Neuronal stem cell (in vitro differentiated cells): ENCODE results near the gene PTPN18.
A peak's percentile ranks its signal among the peaks of the same experiment; 100 is the strongest.
"Not testable (repeated sequence)": the region's sequence is repeated elsewhere in the genome, so short reads cannot be mapped to it uniquely, and the experiment has no call there.

Source experiments
- DNase-seq: peaks from one replicate; pipeline ENCODE4 v3.0.0-alpha.2; 2013; ENCODE audit warnings: low spot score
- H2AFZ ChIP-seq: one replicate; pipeline ENCODE4 v1.6.1; 2013; ENCODE audit warnings: mild to moderate bottlenecking, low read length, inconsistent platforms
- H2AK5ac ChIP-seq: 2 replicates; pipeline ENCODE4 v1.6.1; 2013; ENCODE audit warnings: low read depth, mild to moderate bottlenecking, inconsistent platforms, low read length, moderate library complexity, mixed read lengths
- H2BK120ac ChIP-seq: 2 replicates; pipeline ENCODE4 v1.6.1; 2013; ENCODE audit warnings: low read depth, mild to moderate bottlenecking, inconsistent platforms, low read length, moderate library complexity, mixed read lengths
- H2BK12ac ChIP-seq: one replicate; pipeline ENCODE4 v1.6.1; 2013; ENCODE audit warnings: low read length, inconsistent platforms
- H2BK15ac ChIP-seq: 2 replicates; pipeline ENCODE4 v1.6.1; 2013; ENCODE audit warnings: mild to moderate bottlenecking, low read length, inconsistent platforms, mixed read lengths
- H2BK5ac ChIP-seq: one replicate; pipeline ENCODE4 v1.6.1; 2013; ENCODE audit warnings: inconsistent platforms, mild to moderate bottlenecking, low read length, moderate library complexity
- H3K14ac ChIP-seq: one replicate; pipeline ENCODE4 v1.6.1; 2013; ENCODE audit warnings: low read length, inconsistent platforms
- H3K18ac ChIP-seq: 2 replicates; pipeline ENCODE4 v1.6.1; 2013; ENCODE audit warnings: low read length, inconsistent platforms
- H3K23ac ChIP-seq: 2 replicates; pipeline ENCODE4 v1.6.1; 2013; ENCODE audit warnings: low read depth, mild to moderate bottlenecking, mixed read lengths, low read length, inconsistent platforms; ENCODE audit not compliant: poor library complexity
- H3K27ac ChIP-seq: replicated peaks from 3 replicates; pipeline ENCODE4 v1.5.1; 2013; ENCODE audit warnings: low read length, inconsistent platforms
- H3K27me3 ChIP-seq, 3 experiments: 2 replicates each; pipeline ENCODE4 v1.6.1; 2013; ENCODE audit warnings: low read length in 3 of 3, mild to moderate bottlenecking in 2 of 3, inconsistent platforms in 1 of 3, low read depth in 1 of 3, mixed read lengths in 1 of 3, moderate library complexity in 1 of 3; ENCODE audit not compliant: control insufficient read depth in 3 of 3, insufficient read depth in 3 of 3
- H3K36me3 ChIP-seq, 2 donors: replicated peaks in 1 of 2; 2 replicates each; pipeline ENCODE4 v1.6.1; 2013; ENCODE audit warnings: low read length in 2 of 2; ENCODE audit not compliant: control insufficient read depth in 2 of 2, insufficient read depth in 2 of 2
- H3K4ac ChIP-seq: 2 replicates; pipeline ENCODE4 v1.6.1; 2013; ENCODE audit warnings: inconsistent platforms, mild to moderate bottlenecking, low read length, moderate library complexity
- H3K4me1 ChIP-seq, 2 donors: 1 replicate in 1 of 2; 2 replicates in 1 of 2; pipeline ENCODE4 v1.6.1; 2013; ENCODE audit warnings: low read length in 2 of 2, low read depth in 1 of 2; ENCODE audit not compliant: control insufficient read depth in 2 of 2, insufficient read depth in 1 of 2
- H3K4me2 ChIP-seq: one replicate; pipeline ENCODE4 v1.6.1; 2013; ENCODE audit warnings: mild to moderate bottlenecking, low read length, inconsistent platforms; ENCODE audit not compliant: insufficient read depth, poor library complexity, severe bottlenecking
- H3K4me3 ChIP-seq, 2 donors: 2 replicates each; pipeline ENCODE4 v1.5.1; 2013; ENCODE audit warnings: low read length in 2 of 2, mild to moderate bottlenecking in 2 of 2, inconsistent platforms in 1 of 2, moderate library complexity in 1 of 2
- H3K79me1 ChIP-seq: one replicate; pipeline ENCODE4 v1.6.1; 2013; ENCODE audit warnings: low read depth, mild to moderate bottlenecking, inconsistent platforms, low read length, moderate library complexity
- H3K9ac ChIP-seq: one replicate; pipeline ENCODE4 v1.6.1; 2013; ENCODE audit warnings: mild to moderate bottlenecking, low read depth, low read length, inconsistent platforms; ENCODE audit not compliant: poor library complexity
- H3K9me3 ChIP-seq, 2 donors: replicated peaks in 1 of 2; 2 replicates each; pipeline versions ENCODE3 to v1.6.1; 2013; ENCODE audit warnings: low read length in 2 of 2, mild to moderate bottlenecking in 2 of 2, inconsistent platforms in 1 of 2, low read depth in 1 of 2, mixed read lengths in 1 of 2, moderate library complexity in 1 of 2; ENCODE audit not compliant: control insufficient read depth in 2 of 2, insufficient read depth in 1 of 2
- H4K8ac ChIP-seq: one replicate; pipeline ENCODE4 v1.6.1; 2013; ENCODE audit warnings: low read depth, mild to moderate bottlenecking, inconsistent platforms, low read length, moderate library complexity
- H4K91ac ChIP-seq: one replicate; pipeline ENCODE4 v1.6.1; 2013; ENCODE audit warnings: low read length, low read depth, mild to moderate bottlenecking, inconsistent platforms; ENCODE audit not compliant: poor library complexity
- WGBS, 2 donors: extraction: QIAGEN DNeasy Blood & Tissue Kit; methylation state at CpG; one replicate each; pipeline ENCODE4 v1.1.7; 2013; ENCODE audit warnings: missing lambda C conversion rate in 2 of 2, mixed read lengths in 1 of 2; ENCODE audit not compliant: insufficient read length in 2 of 2, insufficient replicate concordance in 1 of 2; ENCODE audit errors: extremely low coverage in 2 of 2; 5-methylcytosine and 5-hydroxymethylcytosine counted together

PTPN18 gene

DNA sequence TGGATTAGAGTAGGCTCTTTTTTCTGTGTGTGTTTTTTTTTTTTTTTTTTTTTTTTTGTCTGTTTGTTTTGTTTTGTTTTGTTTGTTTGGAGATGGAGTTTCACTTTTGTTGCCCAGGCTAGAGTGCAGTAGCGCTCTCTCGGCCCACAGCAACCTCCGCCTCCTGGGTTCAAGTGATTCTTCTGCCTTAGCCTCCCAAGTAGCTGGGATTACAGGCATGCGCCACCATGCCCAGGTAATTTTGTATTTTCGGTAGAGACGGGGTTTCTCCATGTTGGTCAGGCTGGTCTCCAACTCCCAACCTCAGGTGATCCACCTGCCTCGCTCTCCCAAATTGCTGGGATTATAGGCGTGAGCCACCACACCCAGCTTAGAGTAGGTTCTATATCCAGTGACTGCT is 22.6 kb upstream of the PTPN18 start:
- DNase-seq, H2BK12ac ChIP-seq, H3K79me1 ChIP-seq, H4K8ac ChIP-seq, H3K23ac ChIP-seq, H3K14ac ChIP-seq, H2BK120ac ChIP-seq, H3K4me1 ChIP-seq, H3K9me3 ChIP-seq, H3K36me3 ChIP-seq, H2AFZ ChIP-seq, H2BK5ac ChIP-seq, H3K4me3 ChIP-seq, H3K4me2 ChIP-seq, H4K91ac ChIP-seq, H3K4ac ChIP-seq, H3K9ac ChIP-seq, H2BK15ac ChIP-seq, H2AK5ac ChIP-seq, H3K18ac ChIP-seq, H3K27ac ChIP-seq: not testable (repeated sequence)
- no CpG with 5 or more reads among the region's 8 CpGs for WGBS, 2 donors
- peaks cover 0 to 18% (median 0%) of the 10 kb centered on the region in 3 experiments for H3K27me3 ChIP-seq

DNA sequence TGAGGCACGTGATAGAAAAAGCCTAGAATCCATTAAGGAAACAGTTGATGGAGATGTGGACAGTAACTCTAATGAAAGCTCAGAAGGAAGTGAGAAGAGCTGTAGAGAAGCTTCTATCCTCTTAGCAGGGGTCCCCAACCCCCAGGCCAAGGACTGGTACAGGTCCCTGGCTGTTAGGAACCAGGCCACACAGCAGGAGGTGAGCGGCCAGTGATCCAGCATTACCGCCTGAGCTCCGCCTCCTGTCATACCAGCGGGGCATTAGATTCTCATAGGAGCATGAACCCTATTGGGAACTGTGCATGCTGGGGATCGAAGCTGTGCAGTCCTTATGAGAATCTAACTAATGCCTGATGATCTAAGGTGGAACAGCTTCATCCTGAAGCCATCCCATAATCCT is 21.8 kb upstream of the PTPN18 start:
- no peak overlapping the region for H4K8ac ChIP-seq
- H3K27ac ChIP-seq, result no peak overlapping the region
- H3K23ac ChIP-seq, result no peak overlapping the region
- peaks cover 5 to 13% of the 10 kb centered on the region in 2 donors for H3K36me3 ChIP-seq
- DNase-seq, result no peak
- H3K4me2 ChIP-seq, result no peak overlapping the region
- no peak overlapping the region for H2BK120ac ChIP-seq
- H3K4me1 ChIP-seq, result peaks cover 0 to 4% of the 10 kb centered on the region in 2 donors
- no peaks in the 10 kb centered on the region for H3K79me1 ChIP-seq
- no peak overlapping the region for H2BK12ac ChIP-seq
- no peak overlapping the region for H3K9ac ChIP-seq
- H3K4ac ChIP-seq, result no peak overlapping the region
- H2BK15ac ChIP-seq, result no peak overlapping the region
- H3K18ac ChIP-seq, result no peak overlapping the region
- H2AK5ac ChIP-seq, result no peak overlapping the region
- no peak overlapping the region for H2BK5ac ChIP-seq
- H2AFZ ChIP-seq, result no peak overlapping the region
- no peak overlapping the region for H3K14ac ChIP-seq
- peaks cover 0 to 14% (median 0%) of the 10 kb centered on the region in 3 experiments for H3K27me3 ChIP-seq
- no CpG with 5 or more reads among the region's 6 CpGs for WGBS, 2 donors
- H4K91ac ChIP-seq, result no peak overlapping the region
- H3K9me3 ChIP-seq, result no peaks in the 10 kb centered on the region
- no peak overlapping the region for H3K4me3 ChIP-seq

DNA sequence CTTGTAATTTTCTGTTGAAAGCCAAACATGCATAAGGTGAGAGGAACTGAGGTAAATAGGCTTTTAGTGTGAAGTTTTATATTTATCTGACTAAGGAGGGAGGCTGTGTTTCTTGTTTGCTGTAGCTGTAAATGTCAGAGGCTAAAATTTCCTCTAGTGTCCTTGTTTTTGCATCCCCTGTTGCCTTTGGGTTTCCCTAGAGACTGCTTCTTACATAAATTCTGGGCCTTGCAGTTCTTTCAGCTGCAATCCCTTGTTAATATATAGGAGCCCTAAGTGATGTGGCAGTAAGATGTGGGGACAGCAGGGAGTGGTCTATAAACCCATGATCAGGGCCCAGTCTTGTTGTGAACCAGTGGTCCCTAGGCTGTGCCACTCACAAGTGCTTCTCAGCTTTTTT is 20.6 kb upstream of the PTPN18 start:
- Histone ChIP-seq H3K36me3 (peaks cover 5 to 24% of the 10 kb centered on the region in 2 donors), H2BK15ac (no peak overlapping the region), H4K91ac (no peak overlapping the region), H3K27me3 (peaks cover 0 to 9% (median 0%) of the 10 kb centered on the region in 3 experiments), H2BK12ac (no peak overlapping the region), H3K79me1 (no peaks in the 10 kb centered on the region), H3K4me1 (peaks cover 0 to 4% of the 10 kb centered on the region in 2 donors), H2BK5ac (no peak overlapping the region), H3K9ac (no peak overlapping the region), H3K4ac (no peak overlapping the region), H3K27ac (no peak overlapping the region), H3K14ac (no peak overlapping the region), H2AFZ (no peak overlapping the region), H4K8ac (no peak overlapping the region), H3K23ac (no peak overlapping the region), H3K9me3 (no peaks in the 10 kb centered on the region), H3K18ac (no peak overlapping the region), H3K4me3 (no peak overlapping the region), H3K4me2 (no peak overlapping the region), H2AK5ac (no peak overlapping the region), H2BK120ac (no peak overlapping the region)
- no peak for DNase-seq

DNA sequence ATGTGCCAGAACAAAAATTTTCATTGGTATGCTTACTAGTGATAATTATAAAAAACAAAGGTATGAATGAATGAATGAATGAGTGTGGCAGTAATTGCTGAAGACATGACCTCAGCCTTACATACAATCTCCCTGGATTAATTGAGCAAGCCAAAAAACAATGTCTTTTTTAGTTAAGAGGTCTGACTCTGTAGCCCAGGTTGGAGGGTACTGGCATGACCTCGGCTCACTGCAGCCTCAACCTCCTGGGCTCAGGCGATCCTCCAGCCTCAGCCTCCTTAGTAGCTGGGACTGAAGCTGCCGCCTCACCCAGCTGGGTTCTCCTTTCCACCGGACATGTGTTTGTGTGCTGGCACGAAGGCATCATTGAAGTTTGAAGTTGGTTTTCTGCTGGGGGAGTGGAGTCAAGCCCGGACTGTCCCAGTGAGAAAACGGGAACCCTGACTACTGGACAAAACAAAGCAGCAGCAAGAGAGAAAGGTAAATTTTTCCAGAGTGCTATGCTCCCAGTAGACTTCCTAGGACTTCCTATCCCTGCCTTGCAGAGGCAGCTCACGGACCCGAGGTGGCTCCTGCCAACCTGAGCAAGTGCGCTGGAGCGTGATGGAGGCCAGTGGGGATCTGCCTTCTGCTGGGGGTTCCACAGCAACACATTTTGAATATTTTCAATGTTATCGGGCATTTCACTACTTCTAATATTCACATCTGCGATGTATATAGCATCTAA is 19.5 kb upstream of the PTPN18 start:
- Histone ChIP-seq H2BK15ac (no peak overlapping the region), H3K9me3 (no peaks in the 10 kb centered on the region), H3K9ac (no peak overlapping the region), H3K27ac (no peak overlapping the region), H2BK12ac (no peak overlapping the region), H4K8ac (no peak overlapping the region), H3K27me3 (peaks cover 0 to 3% (median 0%) of the 10 kb centered on the region in 3 experiments), H3K36me3 (peaks cover 5 to 30% of the 10 kb centered on the region in 2 donors), H2AFZ (peak overlapping the region; percentile 61), H2AK5ac (no peak overlapping the region), H3K4me3 (peak overlapping the region in 1 of 2 donors; percentile 33), H3K4ac (no peak overlapping the region), H3K4me2 (peak overlapping the region; percentile 37), H4K91ac (no peak overlapping the region), H3K23ac (no peak overlapping the region), H3K4me1 (peaks cover 3 to 4% of the 10 kb centered on the region in 2 donors), H3K79me1 (no peaks in the 10 kb centered on the region), H3K14ac (no peak overlapping the region), H2BK120ac (no peak overlapping the region), H2BK5ac (no peak overlapping the region), H3K18ac (no peak overlapping the region)
- WGBS, 2 donors, result no CpG with 5 or more reads among the region's 13 CpGs
- no peak for DNase-seq
